Hematopoietic multipotent progenitor cell (in vitro differentiated cells): ENCODE measurements around the gene REPIN1. TPM values are rescaled to one million over a fixed set of nuclear protein-coding genes. Genes with fewer than 3 reads are reported as not detected.

Experiments
- DNase-seq, 3 donors: peaks; one replicate each; pipeline ENCODE4 v3.0.0-alpha.2; 2011 to 2015; ENCODE audit warnings: low read depth in 2 of 3, low spot score in 2 of 3
- total RNA-seq: library from RNA; depleted of rRNA; stranded (reverse); fragments of >200 nt; gene quantifications from one replicate; pipeline ENCODE4 v1.2.3, GENCODE V29; 2012

The REPIN1 gene
- total RNA-seq, result 163 TPM

DNA sequence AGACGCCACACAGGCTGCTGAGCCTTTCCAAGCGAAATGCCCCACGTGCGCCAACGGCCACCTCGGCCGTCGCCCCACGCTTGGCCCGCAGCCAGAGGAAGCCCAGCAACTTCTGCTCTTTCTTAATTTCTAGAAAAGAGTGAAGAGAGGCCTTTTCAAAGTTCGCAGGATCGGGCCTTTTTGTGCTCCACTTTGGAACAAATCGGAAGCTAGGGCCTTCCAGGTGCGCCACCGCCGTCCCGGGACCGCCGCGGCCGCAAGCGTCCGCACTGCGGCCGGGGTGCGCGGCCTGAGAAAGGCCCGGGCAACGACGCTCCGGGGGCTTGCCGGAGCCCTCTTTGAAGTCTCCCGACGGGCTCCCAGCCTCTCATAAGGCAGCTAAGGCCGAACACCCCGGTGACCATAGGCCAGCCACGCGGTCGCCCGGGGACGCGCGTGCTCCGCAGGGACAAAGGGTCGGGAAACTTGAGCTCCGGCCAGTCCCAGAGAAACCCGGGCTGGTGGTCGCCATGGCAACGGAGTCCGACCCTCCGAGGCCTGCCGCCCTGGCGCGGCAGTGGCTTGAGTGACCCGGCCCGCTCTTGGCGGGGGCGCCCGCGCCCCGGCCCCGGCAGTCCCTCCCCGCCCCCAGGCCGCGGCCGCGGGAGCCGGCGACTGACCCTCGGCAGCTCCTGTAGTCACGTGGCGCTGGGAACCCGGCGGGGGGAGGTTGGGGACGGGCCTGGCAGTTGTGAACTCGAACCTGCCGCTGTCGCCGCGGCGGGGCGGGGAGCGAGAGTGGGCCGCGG lies at the start of gene REPIN1:
TSS of gene REPIN1 (plus strand) at position 727 of the 788 bp plus-strand sequence. CDS start 890 bp downstream, outside the sequence.
- DNase-seq, result peak in 2 of 3 donors; percentile 94 to 95

DNA sequence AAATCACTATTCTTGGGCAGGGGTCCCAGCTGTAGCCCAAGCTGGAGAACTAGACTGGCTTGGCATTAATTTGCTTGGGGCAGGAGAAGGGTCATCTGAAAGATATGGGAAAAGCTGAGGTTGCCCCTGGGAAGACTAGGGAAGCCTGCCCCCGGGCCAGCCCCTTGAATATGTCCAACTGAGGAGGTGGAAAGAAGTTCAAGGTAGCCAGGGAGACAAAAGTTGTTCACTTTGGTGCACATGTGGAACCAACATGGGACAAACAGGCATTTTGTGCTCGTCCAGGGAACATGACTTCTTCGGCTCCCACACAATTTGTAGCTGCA lies 46.9 kb upstream of the REPIN1 start:
- no peak for DNase-seq

DNA sequence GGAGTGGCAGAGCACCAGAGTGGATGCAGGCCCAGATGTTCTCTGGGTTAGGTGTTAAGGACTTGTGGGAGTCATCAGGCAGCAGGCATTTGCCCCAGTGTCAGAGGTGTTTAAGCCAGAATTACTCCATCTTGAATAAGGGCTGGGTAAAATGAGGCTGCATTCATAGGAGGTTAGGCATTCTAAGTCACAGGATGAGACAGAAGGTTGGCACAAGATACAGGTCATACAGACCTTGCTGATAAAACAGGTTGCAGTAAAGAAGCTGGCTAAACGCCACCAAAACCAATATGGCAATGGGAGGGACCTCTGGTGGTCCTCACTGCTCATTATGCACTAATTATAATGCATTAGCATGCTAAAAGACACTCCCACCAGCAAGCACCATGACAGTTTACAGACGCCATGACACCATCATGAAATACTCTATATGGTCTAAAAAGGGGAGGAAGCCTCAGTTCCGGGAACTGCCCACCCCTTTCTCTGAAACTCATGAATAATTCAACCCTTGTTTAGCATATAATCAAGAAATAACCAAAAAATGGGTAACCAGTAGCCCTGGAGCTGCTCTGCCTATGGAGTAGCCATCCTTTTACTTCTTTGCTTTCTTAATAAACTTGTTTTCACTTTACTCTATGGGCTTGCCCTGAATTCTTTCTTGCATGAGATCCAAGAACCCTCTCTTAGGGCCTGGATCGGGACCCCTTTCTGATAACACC lies 46.3 kb upstream of the REPIN1 start:
- peak in 1 of 3 donors; percentile 34 for DNase-seq

DNA sequence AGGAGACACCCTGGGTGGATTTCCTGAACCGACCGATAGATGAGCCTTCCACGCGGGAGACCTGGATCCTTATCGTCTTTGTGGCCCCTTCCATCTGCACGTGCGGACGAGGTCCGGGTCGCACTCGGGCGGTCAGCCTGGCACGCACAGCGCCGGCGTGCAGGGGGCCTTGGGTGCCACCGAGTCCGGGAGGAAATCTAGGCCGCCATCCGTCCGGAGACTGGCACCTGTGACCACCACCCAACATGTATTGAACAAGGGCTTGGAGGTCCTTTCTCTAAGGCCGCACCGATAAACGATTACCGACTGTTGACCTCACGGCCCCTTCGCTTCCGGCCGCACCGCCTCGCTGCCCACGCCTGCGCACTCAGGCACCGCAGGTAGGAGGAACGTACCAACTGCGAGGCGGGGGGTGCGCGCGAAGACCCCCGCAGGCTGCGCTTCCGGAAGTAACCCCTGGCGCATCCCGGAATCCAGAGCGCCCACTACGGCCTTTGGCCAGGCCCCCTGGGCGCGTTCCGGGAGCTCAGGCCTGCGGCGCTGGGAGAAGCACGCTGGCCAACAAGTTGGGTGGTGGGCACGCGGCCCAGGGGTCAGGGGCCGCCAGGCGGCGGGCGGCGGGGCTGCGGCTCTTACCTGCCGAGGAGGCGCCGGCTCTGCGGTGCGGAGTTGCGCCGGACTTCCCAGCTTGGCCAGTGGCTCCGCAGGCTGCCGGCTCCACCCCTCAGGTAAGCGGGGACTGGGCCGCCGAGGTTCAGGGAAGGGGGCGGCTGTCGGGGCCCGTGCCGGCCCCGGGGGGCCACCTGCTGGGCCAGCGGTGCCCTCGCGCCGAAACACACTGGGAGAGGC lies 45.6 kb upstream of the REPIN1 start, which contains the start of the genes ACTR3C and LRRC61:
TSS of gene ACTR3C (minus strand) at position 713 of the 849 bp plus-strand sequence. CDS start 28,249 bp downstream, outside the sequence.
TSS of gene LRRC61 (plus strand) at position 523 of the 849 bp plus-strand sequence. CDS start 13,507 bp downstream, outside the sequence.
- peak; percentile 23 to 59 (median 53) for DNase-seq

DNA sequence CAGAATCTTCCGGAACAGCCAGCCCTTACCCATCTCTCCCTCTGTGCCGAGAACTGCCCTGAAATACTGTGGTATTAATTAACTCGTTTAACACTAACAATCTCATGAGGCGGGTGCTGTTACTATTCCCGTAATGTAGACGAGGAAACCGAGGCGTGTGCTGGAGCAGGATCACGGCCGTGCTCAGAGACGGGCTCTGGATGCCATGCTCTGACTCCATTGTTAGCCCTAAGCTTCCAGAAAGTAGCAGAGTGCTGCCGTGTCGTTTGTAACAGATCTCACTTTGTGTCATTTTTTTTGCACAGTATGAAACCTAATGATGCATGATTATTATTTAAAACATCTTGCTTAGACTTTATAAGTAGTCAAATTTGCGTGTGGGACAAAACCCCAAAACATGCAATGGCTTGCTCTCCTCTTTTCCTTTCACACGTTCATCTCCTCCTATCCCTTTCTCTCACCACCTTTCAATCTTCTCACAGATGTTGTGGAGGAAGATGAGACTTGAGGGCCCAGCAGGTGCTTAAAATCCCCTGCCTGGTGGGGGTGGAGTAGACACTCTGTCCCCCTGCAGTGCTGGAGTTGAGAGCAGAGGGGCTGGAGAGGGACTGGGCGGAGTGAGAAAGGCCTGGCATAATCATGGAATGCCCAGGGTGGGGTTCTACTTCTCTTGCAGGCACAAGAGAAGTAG lies 44.8 kb upstream of the REPIN1 start:
- peak in 1 of 3 donors; percentile 43 for DNase-seq

DNA sequence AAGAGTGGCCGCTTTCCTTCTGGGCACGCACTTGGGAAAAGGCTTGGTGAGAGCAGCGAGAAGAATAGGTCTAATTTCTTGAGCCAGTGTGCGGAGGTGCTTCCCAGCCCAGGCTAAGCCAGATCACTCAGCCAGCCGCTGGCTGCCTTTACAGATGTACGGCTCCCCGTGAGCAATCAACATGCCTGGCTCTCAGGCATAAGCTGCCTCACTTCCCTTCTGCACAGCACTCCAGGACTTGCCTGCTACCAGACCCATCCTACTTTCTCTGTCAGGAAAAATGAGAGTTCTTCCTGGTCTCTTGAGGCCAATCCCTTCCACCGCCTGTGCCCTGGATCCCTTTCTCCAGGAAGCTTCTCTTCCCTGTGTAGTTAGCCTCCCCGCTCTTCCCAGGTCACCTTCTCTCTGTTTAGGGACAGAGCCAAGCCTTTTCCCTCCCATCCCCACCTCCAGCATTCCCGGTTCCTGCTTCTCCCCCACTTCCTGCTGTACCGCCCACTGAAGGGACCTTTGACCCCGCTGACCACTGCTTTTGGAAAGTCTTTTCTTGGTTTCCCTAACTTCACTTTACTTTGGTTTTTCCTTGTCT lies 44.2 kb upstream of the REPIN1 start:
- no peak for DNase-seq

DNA sequence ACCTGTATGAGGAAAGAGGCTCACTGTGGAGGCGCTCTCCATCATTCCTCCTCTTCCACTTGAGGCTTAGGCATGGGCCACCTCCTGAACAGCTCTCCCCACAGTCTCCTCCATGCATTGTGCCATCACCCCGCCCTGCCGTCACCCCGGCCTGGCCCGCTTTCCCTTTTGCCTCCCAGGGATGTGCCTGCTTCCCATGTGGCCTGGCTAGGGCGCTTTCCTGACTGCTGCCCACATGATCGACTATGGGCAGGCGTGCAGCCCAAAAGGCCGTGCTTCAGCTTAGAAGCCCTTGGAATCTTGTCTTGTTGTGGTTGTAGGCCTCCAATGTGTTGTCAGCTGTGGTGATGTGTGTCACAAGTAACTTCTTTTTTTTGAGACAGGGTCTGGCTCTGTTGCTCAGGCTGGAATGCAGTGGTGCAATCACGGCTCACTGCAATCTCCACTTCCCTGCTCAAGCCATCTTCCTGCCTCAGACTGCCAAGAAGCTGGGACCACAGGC lies 43.5 kb upstream of the REPIN1 start:
- no peak for DNase-seq

DNA sequence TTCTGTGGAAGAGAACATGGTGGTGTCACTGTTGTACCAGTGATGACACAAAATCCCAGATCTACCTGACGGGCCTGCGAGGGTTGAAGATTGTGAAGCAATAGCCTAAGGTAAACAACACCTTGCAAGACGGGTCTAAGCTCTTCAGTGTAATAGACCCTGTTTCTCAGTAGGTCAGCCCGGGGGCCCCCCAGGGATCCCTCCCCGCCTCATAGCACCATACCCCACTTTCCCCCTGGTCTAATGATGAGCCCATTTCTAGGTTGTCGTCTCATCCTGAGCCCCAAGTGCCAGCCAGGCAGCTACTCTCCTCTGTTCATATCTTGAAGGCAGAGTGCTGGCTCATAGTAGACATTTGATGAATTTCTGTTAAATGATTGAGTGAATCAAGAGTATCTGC lies 42.7 kb upstream of the REPIN1 start:
- DNase-seq, result no peak

DNA sequence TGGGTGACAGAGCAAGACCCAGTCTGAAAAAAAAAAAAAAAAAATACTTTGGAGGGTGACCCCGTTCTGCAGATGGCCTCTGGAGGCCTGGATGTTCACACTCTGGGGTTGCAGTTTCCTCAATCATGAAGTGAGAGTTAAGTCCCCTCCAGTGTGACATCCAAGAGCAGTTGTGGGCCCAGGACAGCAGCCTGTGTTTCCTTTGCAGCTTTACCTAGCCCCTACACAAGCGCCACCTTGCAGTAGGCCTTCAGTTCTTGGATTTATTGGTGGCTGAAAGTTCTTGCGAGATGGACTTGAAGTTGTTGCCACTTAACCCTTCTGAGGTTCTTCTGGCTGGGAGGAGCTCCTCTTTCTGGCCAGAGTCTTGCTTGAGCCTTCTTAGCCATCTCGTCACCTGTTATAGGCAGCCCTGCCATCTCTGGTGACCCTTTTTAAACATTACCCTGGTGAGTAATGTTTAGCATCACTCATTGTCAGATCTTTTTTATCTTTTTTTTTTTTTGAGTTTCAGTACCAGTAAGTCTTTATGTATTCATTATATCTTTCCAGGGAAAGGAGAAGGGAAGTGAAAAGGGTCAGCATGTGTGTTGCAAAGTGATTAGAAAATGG lies 41.9 kb upstream of the REPIN1 start:
- no peak for DNase-seq

DNA sequence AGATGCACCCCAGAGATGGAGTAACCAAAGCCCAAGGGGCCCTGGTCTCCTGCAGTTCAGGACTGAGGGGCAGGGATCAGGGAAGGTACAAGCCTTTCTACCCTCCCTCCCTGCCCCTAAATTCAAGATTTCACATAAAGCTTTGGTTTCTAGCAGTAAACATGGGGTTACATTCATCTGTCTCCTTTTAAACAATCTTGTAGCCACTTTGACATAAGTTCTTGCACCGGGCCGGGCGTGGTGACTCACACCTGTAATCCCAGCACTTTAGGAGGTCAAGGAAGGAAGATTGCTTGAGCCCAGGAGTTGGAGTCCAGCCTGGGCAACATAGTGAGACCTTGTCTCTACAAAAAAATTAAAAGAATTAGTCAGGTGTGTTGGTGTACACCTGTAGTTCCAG lies 41.3 kb upstream of the REPIN1 start:
- DNase-seq, result no peak

DNA sequence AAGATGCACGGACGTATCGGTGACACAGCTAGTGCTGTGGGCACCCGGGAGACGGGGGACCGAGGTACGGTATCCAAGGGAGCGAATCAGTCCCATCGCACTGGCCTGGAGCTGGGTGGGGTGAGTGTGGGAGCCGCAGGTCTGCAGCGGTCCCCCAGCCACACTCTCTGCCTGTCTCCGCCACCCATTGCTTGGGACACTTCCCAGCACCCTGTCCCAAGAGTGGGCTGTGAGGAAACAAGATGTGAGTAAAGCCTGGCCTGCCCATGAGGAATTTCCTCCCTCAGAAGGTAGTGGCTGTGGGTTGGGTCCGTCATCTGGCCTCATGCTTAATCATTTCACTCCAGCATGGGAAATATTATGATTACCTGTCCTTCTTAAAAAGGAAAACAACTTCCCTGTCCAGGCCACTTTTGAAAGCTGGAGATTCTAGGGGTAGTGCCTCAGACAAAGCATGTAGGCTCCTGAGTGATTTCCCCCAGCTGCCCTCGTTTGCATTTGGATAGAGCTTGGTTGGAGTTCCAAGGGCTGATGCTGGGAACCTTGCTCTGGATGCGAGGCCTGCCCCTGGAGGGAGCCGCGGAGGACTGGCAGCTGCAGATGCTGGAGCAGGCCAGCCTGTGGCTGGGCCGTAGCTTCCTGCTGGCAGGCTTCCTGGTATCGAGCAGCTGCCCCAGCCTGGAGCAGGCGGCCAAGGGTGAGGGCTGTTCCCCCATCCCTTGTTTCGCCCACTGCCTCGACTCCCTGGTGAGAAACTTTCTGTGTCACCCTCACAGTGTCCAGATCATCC lies 39.1 kb upstream of the REPIN1 start:
- DNase-seq, result no peak

DNA sequence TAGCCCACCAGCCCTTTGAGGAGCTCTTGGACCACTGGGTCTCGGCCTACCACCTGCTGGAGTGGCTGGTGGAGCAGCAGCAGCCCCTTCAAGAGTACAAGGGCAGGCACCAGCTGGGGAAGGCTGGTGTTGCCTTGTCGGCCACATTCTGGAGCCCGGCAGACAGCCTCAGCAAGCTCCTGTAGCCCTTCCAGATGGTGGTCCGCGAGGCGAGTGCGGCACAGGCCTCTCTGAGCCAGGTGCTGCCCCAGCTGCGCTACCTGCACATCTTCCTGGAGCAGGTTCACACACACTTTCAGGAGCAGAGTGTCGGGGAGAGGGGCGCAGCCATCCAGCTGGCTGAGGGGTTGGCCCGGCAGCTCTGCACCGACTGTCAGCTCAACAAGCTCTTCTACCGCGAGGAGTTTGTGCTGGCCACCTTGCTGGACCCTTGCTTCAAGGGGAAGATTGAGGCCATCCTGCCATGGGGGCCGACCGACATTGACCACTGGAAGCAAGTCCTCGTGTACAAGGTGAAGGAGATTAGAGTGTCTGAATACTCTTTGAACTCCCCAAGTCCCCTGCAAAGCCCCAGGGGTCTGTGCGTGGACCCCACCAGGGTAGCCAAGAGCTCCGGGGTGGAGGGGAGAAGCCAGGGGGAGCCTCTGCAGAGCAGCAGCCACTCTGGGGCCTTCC lies 38.3 kb upstream of the REPIN1 start:
- no peak for DNase-seq

DNA sequence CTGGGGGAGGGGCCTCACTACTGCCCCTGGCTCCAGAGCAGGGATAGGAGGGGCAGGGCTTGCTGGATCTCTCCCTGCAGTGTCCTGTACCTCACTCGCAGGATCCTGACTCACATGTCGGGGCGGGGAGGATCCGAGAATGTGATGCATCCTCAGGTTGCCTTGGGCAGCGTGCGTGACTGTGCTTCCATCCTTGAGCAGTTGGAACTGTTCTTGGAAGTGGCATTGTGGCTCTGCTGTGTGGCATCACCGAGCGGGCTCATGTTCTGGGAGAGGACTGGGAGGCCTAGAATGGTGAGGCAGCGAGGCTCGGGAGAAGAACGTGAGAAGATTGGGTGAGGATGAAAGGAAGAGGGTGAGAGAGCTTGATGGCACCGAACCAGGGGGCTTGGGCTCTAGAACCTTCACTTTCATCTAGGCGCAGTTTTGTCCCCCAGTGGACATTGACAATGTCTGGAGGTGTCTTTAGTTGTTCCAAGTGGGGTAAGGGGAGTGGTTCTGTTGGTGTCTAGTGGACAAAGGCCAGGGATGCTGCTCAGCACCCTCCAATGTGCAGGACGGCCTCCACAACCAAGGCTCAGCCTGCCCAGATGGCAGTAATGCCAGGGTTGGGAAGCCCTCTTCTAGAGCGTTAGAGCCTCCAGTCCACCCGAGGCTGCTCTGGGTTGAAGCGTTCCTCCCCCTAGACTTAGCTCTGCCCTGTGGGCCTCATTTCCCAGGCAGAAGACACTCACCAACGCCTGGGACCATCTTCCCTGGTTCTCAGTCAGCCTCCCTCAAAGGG lies 35.6 kb upstream of the REPIN1 start:
- DNase-seq, result no peak

DNA sequence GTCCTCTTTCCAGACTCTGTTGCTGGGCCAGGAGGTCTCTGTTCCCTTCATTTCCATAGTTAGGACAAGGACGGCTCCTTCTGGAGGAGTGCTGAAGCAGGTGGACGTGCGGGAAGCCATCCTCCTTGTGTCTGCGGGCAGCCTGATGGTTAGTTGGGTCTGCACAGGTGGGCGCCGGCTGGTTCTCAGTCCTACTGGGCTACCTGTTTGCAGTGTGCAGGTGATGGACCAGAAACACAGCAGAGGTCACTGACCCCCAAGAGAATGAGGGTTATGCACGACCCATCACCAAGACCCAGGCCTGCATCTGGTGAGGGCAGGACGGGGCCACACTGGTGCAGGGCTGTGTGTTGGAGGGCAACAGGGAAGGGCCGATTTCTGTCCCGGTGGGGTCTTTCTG lies 35.0 kb upstream of the REPIN1 start:
- DNase-seq, result no peak

DNA sequence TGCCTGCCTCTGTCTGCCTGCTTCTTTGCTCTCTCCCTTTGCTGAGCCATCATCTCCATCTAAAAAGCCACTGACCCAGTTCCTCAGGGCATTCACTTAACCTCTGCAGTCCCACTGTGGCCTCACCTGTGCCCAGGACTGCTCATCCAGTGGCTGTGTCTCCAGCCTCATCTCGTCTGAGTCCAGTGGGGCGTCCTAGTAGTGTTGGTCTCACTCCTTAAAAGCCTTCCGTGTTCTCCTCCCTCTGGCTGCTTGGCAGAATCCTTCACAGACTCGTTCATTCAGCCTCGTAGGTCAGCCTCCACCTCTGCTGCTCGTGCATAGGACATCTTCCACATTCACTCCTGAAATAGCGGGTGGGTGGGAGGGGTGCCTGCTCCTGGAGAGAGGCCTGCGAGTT lies 34.5 kb upstream of the REPIN1 start:
- DNase-seq, result no peak

DNA sequence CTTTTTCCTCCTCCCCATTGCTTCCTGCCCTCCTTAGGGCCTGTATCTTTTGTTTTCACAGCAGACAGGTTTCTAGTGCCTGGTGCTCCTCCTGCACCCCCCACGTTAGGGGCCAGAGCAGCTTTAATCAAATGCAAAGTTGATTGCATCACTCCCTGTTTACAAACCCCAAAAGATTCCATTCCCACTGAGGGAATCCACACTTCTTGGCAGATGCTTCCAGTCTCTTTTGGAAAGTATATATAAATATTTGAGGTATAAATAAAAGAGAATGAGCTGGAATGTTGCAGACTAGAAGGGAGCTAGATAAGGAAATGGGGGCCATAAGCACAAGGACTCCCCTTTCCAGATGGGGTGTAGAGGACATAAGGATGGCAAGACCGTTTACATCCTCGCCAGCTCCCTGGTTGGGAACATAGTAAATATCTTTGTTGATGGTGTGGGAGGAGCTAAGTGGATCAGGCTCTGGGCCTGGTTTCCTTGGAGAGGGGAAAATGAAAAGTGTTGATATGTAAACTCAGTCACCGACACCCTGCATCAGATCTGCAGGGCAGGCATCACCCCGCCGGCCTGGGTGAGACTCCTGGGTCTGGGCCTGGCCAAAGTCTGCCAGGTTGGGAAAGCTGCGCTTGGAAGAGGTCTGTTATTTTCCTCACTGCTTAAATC lies 33.4 kb upstream of the REPIN1 start:
- no peak for DNase-seq

DNA sequence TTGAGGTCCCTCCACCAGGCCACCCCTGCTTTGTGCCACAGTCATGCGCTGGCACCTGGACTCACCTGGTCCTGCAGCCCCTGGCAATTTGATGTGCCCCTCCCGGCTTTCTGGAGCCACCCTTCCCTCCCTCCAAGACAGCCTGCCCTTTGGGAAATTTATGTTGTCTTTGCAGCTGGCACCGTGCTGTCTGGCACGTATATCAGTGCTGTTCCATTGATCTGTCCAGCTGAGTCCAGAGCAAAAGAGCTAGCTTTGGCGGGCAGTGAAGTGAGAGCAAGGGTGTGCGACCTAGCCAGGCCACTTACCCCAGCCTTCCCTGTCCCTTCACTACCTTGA lies 32.9 kb upstream of the REPIN1 start:
- no peak for DNase-seq
